K562 (cell line): ENCODE results near the gene MGAT4C. TPM values are rescaled to one million over a fixed set of nuclear protein-coding genes. Genes with fewer than 3 reads are reported as not detected.

ENCODE experiments used
- ATAC-seq: fragments of 200-7000 bp; cut with Tn5 transposase; 3 replicates; pipeline ENCODE4 v1.9.1; 2020; ENCODE audit warnings: moderate library complexity
- BruUV-seq: library from RNA; stranded (reverse); fragments of 400-500 nt; replicated peaks from 2 replicates; lab custom pipeline; 2021; lab: Mats Ljungman, UMichigan
- CTCF ChIA-PET: fragments of 300-600 bp; formaldehyde crosslinking; extraction: SDS; loops from one replicate; lab custom pipeline; 2021; ENCODE audit warnings: low intra/inter-chr PET ratio; lab: Yijun Ruan, JAX
- POLR2A ChIA-PET: fragments of 300-600, 350-650 bp; sonication (Branson Sonifier 250); formaldehyde crosslinking; extraction: SDS; loops from one replicate; lab custom pipeline; 2021; ENCODE audit warnings: antibody characterized with exemption, inconsistent platforms; lab: Yijun Ruan, JAX
- DNase-seq, 4 experiments: peaks; one replicate each; pipeline versions ENCODE4 v3.0.0 to v3.0.0-alpha.2; 2011 to 2018; ENCODE audit warnings: low spot score in 3 of 4, mixed read lengths in 3 of 4; ENCODE audit errors: extremely low read depth in 1 of 4
- FAIRE-seq: peaks from 2 replicates; lab custom pipeline; 2011; peaks lifted over from hg19 to GRCh38; lab: Jason Lieb, UNC
- H2AFZ ChIP-seq: 2 replicates; pipeline ENCODE4 v1.6.0; 2011; ENCODE audit warnings: low read depth, low read length, control low read depth, inconsistent platforms
- H3K27ac ChIP-seq: fragments of 200-600 bp; 3 replicates; pipeline ENCODE4 v1.8.0; 2011; ENCODE audit warnings: low read depth, mild to moderate bottlenecking, control low read depth, inconsistent platforms, low read length, moderate library complexity, mixed read lengths; ENCODE audit errors: extremely low read depth
- H3K27me3 ChIP-seq, 2 experiments: fragments of 300-600 bp in 1 of 2; 2 replicates in 1 of 2; 3 replicates in 1 of 2; pipeline versions ENCODE4 v1.6.0 to v1.8.0; 2011; ENCODE audit warnings: inconsistent platforms in 2 of 2, low read length in 2 of 2, mild to moderate bottlenecking in 1 of 2, mixed read lengths in 1 of 2, moderate library complexity in 1 of 2; ENCODE audit not compliant: control insufficient read depth in 2 of 2, insufficient read depth in 2 of 2
- H3K36me3 ChIP-seq: fragments of 300-600 bp; 3 replicates; pipeline ENCODE4 v1.8.0; 2011; ENCODE audit warnings: mild to moderate bottlenecking, low read length, inconsistent platforms; ENCODE audit not compliant: control insufficient read depth, insufficient read depth
- H3K4me1 ChIP-seq, 2 experiments: fragments of 200-600 bp in 1 of 2; replicated peaks in 1 of 2; 2 replicates in 1 of 2; 3 replicates in 1 of 2; pipeline versions ENCODE4 v1.5.1 to v1.8.0; 2011; ENCODE audit warnings: inconsistent platforms in 2 of 2, low read length in 2 of 2, mild to moderate bottlenecking in 1 of 2, mixed read lengths in 1 of 2, moderate library complexity in 1 of 2; ENCODE audit not compliant: control insufficient read depth in 2 of 2, insufficient read depth in 2 of 2
- H3K4me2 ChIP-seq: 2 replicates; pipeline ENCODE4 v1.6.1; 2011; ENCODE audit warnings: low read length, control low read depth, inconsistent platforms, mixed read lengths; ENCODE audit not compliant: insufficient read depth
- H3K4me3 ChIP-seq: fragments of 200-600 bp; sonication (generic), shearing (Covaris generic); 2 replicates; pipeline ENCODE4 v1.5.1; 2016; ENCODE audit warnings: control low read depth, inconsistent platforms
- H3K79me2 ChIP-seq: fragments of 200-600 bp; 3 replicates; pipeline ENCODE4 v1.8.0; 2011; ENCODE audit warnings: low read length, inconsistent platforms; ENCODE audit not compliant: control insufficient read depth, insufficient read depth
- H3K9ac ChIP-seq, 2 experiments: 2 replicates each; pipeline versions ENCODE4 v1.6.0 to v1.6.1; 2011; ENCODE audit warnings: low read depth in 2 of 2, low read length in 2 of 2, control low read depth in 1 of 2, inconsistent platforms in 1 of 2, mild to moderate bottlenecking in 1 of 2, mixed read lengths in 1 of 2; ENCODE audit not compliant: insufficient read depth in 1 of 2
- H3K9me1 ChIP-seq: one replicate; pipeline ENCODE4 v1.6.0; 2011; ENCODE audit warnings: inconsistent platforms, mild to moderate bottlenecking, low read length, moderate library complexity; ENCODE audit not compliant: control insufficient read depth, insufficient read depth
- H3K9me3 ChIP-seq: replicated peaks from 2 replicates; pipeline ENCODE4 v1.5.1; 2011; ENCODE audit warnings: low read depth, low read length, inconsistent platforms; ENCODE audit not compliant: control insufficient read depth, insufficient read depth
- H4K20me1 ChIP-seq: replicated peaks from 2 replicates; pipeline ENCODE4 v1.6.1; 2011; ENCODE audit warnings: low read length, inconsistent platforms, mixed read lengths; ENCODE audit not compliant: control insufficient read depth, insufficient read depth
- ARID2 ChIP-seq: fragments of 450-650 bp; IDR thresholded peaks from 2 replicates; pipeline ENCODE4 v1.6.1; 2017; ENCODE audit warnings: antibody characterized with exemption, mild to moderate bottlenecking
- CAMTA2 ChIP-seq: fragments of 250-450 bp; sonication (Bioruptor Pico); conservative IDR thresholded peaks from 2 replicates; pipeline ENCODE4 v1.5.1; 2022
- MCM7 ChIP-seq, 2 experiments: fragments of 450-650 bp; IDR thresholded peaks; 2 replicates each; pipeline ENCODE4 v1.6.1; 2016 to 2018
- MTA3 ChIP-seq: fragments of 450-650 bp; formaldehyde crosslinking; IDR thresholded peaks from 2 replicates; pipeline ENCODE4 v1.6.1; 2017; ENCODE audit warnings: mild to moderate bottlenecking, borderline replicate concordance
- PHB2 ChIP-seq: fragments of 450-650 bp; IDR thresholded peaks from 2 replicates; pipeline ENCODE4 v1.6.1; 2017; ENCODE audit warnings: low read depth
- ZFP30 ChIP-seq: fragments of 250-450 bp; sonication (Bioruptor Pico); IDR thresholded peaks from 2 replicates; pipeline ENCODE4 v1.8.0; 2022; ENCODE audit warnings: moderate library complexity, mild to moderate bottlenecking, inconsistent platforms, borderline replicate concordance
- ZKSCAN3 ChIP-seq: fragments of 250-450 bp; sonication (Bioruptor Pico); IDR thresholded peaks from 2 replicates; pipeline ENCODE4 v1.4.0; 2020
- ZNF121 ChIP-seq: sonication (generic); formaldehyde crosslinking; conservative IDR thresholded peaks from 2 replicates; pipeline ENCODE4 v1.8.0; 2022; ENCODE audit warnings: missing genetic modification reagents
- WGBS: fragments of 100-300 bp; shearing (Covaris generic); methylation state at CpG from one replicate; pipeline ENCODE4 v1.1.6; 2016; ENCODE audit warnings: low coverage, mixed read lengths; ENCODE audit not compliant: insufficient coverage; ENCODE audit errors: missing lambda C conversion rate; 5-methylcytosine and 5-hydroxymethylcytosine counted together
- in situ Hi-C: fragments of 300-500 bp; cut with MboI; formaldehyde crosslinking; loops from 4 replicates; pipeline ENCODE4 v1.15.0; 2018; ENCODE audit warnings: inconsistent platforms, mixed read lengths
- intact Hi-C: fragments of 100-400 bp; cut with micrococcal nuclease; formaldehyde crosslinking; loops from 2 replicates; pipeline ENCODE4 v1.14.2; 2022
- polyA plus RNA-seq, 8 experiments: library from polyadenylated mRNA; depleted of rRNA in 4 of 8; stranded (reverse) in 5 of 8; unstranded in 3 of 8; fragments of >200 nt; fragmentation: Nextera tagmentation in 2 of 8; fragmentation: Illumina TruSeq in 1 of 8; extraction: Ambion mirVana in 2 of 8; extraction: Trizol in 1 of 8; gene quantifications; 2 replicates each; pipeline versions ENCODE4 v1.2.1 to v1.2.3, GENCODE V29; 2011 to 2014; ENCODE audit warnings: inconsistent platforms in 1 of 8, missing spikeins in 1 of 8
- total RNA-seq, 7 experiments: library from RNA; depleted of rRNA in 6 of 7; stranded (reverse); fragments of >200 nt in 6 of 7; fragmentation: Illumina TruSeq in 2 of 7; extraction: Trizol in 2 of 7; gene quantifications; 2 replicates each; pipeline versions ENCODE4 v1.2.1 to v1.2.3, GENCODE V29; 2011 to 2021; ENCODE audit warnings: low replicate concordance in 1 of 7
- TF ChIP-seq, protein P1 (sequence below): fragments of 450-650 bp; IDR thresholded peaks from 2 replicates; pipeline ENCODE4 v1.6.1; 2016
- TF ChIP-seq, protein P2 (sequence below): sonication (generic); formaldehyde crosslinking; IDR thresholded peaks from 2 replicates; pipeline ENCODE4 v1.5.0; 2020; ENCODE audit warnings: missing genetic modification reagents
- TF ChIP-seq, protein P3 (sequence below): fragments of 250-450 bp; sonication (Bioruptor Pico); IDR thresholded peaks from 2 replicates; pipeline ENCODE4 v1.9.0; 2021; ENCODE audit warnings: mild to moderate bottlenecking

Gene MGAT4C
- total and polyA plus RNA-seq, 9 of the 15 experiments (the other 6 are each of a cell fraction or from before 2014, with no cell fraction given) = not detected

DNA sequence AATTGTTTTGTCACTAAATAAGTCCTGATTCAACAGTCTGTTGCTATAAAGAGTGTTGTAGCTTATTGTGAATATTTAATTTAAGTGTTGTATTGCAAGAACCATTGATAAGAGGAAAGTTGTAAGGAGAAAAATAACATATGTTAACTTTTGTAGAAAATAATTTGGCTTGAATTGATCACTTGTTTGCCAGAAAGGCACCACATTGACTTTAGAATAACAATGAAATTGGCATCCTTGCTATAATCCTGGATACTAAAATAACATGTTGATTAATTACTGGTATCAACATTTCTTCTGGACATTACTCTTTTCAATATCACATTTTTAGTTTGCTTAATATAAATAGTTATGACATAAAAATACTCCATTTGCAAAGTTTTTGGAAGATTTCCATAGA is 159.0 kb downstream of the MGAT4C start (continued):
- TF ChIP-seq, protein P1, sequence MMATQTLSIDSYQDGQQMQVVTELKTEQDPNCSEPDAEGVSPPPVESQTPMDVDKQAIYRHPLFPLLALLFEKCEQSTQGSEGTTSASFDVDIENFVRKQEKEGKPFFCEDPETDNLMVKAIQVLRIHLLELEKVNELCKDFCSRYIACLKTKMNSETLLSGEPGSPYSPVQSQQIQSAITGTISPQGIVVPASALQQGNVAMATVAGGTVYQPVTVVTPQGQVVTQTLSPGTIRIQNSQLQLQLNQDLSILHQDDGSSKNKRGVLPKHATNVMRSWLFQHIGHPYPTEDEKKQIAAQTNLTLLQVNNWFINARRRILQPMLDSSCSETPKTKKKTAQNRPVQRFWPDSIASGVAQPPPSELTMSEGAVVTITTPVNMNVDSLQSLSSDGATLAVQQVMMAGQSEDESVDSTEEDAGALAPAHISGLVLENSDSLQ = no peak
- TF ChIP-seq ZNF121 = no peak

DNA sequence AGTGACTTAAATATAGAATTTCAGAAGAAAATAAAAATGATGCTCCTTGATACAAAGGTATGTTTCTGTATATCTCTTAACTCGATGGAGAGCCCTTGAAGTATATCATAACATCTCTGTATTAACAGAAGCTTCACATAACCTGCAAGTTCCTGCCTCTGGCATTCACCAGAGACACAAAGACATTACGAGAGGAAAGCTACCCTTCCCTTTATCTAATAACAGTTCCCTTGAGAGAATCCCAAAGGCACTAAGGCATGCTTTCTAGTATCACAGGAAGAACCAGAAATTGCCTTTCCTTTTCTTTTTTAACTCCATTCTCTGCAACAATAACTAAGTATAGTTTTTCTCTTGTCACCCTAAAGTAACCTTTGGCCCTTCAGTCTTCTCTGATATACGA is 164.5 kb downstream of the MGAT4C start:
- H3K79me2 ChIP-seq = no peaks in the 10 kb centered on the region
- H2AFZ ChIP-seq = no peak overlapping the region
- DNase-seq = no peak
- H4K20me1 ChIP-seq = no peaks in the 10 kb centered on the region
- in situ Hi-C loops = no loop called here
- no peaks in the 10 kb centered on the region for H3K4me1 ChIP-seq
- ChIA-PET CTCF (no interaction called here), POLR2A (no interaction called here)
- no peak overlapping the region for H3K4me2 ChIP-seq
- no peaks in the 10 kb centered on the region for H3K36me3 ChIP-seq
- H3K9ac ChIP-seq = no peak overlapping the region
- H3K9me1 ChIP-seq = no peaks in the 10 kb centered on the region
- ATAC-seq = no peak
- 0% methylated on average over 3 of the region's 3 CpGs for WGBS
- no peaks in the 10 kb centered on the region for H3K9me3 ChIP-seq
- intact Hi-C loops = no loop called here
- no peak overlapping the region for H3K4me3 ChIP-seq
- no peak for FAIRE-seq
- BruUV-seq = no TSS peak
- H3K27me3 ChIP-seq = no peaks in the 10 kb centered on the region
- H3K27ac ChIP-seq = no peak overlapping the region
- TF ChIP-seq, protein P2, sequence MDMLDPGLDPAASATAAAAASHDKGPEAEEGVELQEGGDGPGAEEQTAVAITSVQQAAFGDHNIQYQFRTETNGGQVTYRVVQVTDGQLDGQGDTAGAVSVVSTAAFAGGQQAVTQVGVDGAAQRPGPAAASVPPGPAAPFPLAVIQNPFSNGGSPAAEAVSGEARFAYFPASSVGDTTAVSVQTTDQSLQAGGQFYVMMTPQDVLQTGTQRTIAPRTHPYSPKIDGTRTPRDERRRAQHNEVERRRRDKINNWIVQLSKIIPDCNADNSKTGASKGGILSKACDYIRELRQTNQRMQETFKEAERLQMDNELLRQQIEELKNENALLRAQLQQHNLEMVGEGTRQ (CRISPR knock-in tag) = no peak
- TF ChIP-seq ARID2 = no peak
- no peak for TF ChIP-seq ZKSCAN3 (CRISPR knock-in tag)
- no peak for TF ChIP-seq MCM7 (IDR thresholded peaks at IDR 0.05)
- no peak for TF ChIP-seq CAMTA2 (CRISPR knock-in tag)
- TF ChIP-seq, protein P3, sequence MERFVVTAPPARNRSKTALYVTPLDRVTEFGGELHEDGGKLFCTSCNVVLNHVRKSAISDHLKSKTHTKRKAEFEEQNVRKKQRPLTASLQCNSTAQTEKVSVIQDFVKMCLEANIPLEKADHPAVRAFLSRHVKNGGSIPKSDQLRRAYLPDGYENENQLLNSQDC (CRISPR knock-in tag) = no peak
- TF ChIP-seq PHB2 = no peak
- no peak for TF ChIP-seq MTA3
- TF ChIP-seq ZFP30 (CRISPR knock-in tag) = no peak
